Measurements from ENCODE around the gene ZNF740.

Gene ZNF740

GRCh38 chr12:53214221-53214620 is 33.7 kb downstream of the ZNF740 start:
- DNase-seq (ENCODE audit: low read depth): no peak

DNA sequence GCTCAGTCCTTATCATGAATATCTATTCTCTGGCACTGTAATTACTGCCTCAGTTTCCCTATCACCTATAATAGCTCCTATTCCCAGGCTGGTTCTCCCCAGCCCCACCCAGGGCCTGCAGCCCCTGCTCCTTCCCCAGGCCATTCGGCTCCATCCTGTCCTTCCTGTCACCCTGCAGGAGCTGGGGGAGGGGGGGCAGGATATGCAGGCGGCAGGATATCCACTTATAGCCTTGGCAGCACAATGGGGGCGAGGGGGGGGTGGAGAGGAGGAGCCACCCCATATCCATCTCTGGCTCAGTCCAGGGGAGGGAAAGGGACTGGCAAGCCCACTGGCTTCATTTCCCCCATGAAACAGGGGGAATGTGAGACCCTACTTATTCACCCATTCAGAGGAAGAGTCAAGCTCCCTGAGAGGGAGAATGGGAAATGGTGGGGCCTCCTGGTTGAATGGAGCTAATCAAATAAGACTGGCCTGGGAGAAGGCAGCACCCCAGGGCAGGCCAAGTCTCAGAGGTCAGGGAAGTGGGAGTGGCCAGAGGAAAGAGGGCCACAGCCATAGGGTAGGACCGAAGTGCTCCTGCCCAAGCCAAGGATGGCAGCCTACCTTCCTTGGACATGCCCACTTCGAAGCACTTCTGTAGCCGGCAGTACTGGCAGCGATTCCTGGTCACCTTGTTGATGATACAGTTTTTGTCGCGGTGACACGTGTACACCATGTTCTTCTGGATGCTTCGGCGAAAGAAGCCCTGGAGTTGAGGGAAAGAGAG is 34.3 kb downstream of the ZNF740 start:
- DNase-seq (ENCODE audit: low read depth): no peak

GRCh38 chr12:53215497-53215896 is 35.0 kb downstream of the ZNF740 start:
- DNase-seq (ENCODE audit: low read depth): no peak

DNA sequence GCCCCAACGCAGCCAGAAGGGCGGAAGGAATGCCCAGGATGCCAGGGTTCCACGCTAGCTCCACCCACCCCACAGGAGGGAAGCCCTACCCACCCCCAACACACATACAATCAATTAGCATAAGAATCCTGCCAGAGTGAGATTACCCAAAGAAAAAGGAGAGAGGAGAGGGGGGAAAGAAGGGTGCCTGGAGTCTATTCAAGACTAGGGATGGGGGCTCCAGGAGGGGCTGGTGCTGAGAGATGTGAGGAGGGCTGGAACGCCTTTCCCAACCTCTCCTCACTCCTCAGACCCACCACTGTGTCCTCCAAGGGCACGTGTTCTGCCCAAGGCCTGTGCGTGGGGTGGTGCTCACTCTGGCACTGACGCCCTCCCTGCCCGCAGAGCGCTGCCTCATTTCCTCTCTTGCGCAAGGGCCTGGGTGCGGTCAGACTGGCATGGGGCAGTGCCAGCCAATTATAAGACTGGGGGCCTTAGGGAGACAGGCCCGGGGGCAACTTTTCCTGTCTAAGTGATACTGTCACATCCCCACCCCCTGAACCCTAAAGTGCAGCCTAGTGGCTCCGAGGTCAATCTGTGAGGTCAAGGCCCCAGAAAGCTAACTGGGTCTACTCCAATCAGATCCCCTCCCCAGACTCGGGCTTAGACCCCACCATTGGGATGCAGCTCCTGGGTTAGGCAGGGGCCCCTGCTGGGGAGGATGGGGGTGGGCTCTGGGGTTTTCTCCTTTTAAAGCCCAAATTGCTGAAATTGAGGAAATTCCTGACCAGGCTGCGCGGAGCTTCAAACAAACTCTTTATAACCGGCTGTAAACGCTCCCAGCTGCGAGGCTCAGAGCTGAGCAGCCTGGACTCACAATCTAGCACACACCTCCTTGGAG is 36.8 kb downstream of the ZNF740 start:
- no peak for DNase-seq (ENCODE audit: low read depth)

- no peak for DNase-seq (ENCODE audit: low read depth)
Measured at GRCh38 chr12:53217931-53218307, 37.4 kb downstream of the ZNF740 start.

DNA sequence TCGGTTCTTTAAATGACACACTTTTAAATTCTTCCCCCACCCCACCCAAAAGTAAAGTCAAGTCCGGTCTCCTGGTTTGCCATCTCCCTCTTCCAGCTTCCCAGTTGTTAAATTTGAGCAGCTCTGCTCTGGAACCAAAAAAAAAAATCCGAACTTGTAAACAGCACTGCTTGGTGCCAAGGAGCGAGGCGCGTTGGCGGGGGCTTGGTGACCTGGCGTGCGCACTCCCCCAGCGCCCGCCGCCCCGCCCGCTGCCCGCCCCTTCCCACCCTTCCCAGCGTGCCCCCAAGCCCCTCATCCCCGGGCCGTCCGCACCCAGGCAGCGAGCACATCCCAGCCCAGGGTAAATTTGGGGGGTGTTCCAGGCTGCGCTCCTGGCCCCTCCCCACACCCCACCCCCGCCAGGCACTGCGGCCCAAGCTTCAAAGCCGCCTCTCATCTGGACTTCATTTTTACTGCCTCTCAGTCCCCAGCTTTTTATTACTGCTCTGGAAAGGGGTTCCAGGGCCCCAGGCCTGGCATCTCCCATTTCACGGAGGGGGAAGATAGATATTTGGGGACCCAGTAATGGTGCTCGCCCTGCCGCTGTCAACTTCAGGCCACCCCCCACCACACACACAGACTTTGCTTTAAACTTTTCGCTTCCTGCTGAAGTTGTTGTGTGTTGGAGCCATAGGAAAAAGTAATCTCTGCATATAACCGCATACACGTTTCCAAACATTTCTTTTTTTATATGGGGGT is 38.2 kb downstream of the ZNF740 start:
- no peak for DNase-seq (ENCODE audit: low read depth)

GRCh38 chr12:53219292-53219955 is 38.9 kb downstream of the ZNF740 start:
- DNase-seq (ENCODE audit: low read depth): no peak

DNA sequence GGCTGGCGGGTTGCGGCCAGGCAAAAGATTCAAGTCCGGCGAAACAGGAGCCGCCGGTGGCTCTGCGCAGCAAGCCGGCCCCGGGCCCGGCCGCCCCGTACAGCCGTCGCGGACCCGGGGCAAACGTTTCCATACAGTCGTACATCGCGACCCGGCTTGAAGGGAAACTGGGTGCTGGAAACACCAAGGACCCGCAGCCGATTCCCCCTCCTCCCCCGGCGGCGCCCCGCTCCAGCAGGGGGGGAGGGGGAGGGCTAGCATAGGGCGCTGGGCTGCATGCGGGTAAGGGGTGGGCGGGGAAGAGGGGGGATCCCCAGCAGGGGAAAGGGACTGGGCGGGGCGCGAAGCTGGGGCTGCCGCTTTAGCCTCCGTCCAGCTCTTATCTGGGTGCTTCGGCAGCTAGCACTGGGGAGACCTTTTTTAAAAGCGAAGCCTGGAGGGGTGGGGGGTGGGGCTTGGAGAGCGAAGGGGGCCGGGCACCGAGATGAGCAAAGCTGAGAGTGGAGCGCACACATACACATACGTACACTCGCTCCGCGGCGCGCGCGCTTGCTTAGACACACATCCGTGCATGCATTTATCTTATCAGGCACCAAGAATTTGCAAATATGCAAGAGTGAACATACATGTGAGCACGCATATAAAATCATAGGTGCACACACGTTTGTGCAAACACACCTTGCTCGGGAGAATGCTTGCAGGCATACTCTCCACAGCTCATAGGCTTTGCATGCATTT is 39.6 kb downstream of the ZNF740 start:
- DNase-seq (ENCODE audit: low read depth): peak; percentile 64

DNA sequence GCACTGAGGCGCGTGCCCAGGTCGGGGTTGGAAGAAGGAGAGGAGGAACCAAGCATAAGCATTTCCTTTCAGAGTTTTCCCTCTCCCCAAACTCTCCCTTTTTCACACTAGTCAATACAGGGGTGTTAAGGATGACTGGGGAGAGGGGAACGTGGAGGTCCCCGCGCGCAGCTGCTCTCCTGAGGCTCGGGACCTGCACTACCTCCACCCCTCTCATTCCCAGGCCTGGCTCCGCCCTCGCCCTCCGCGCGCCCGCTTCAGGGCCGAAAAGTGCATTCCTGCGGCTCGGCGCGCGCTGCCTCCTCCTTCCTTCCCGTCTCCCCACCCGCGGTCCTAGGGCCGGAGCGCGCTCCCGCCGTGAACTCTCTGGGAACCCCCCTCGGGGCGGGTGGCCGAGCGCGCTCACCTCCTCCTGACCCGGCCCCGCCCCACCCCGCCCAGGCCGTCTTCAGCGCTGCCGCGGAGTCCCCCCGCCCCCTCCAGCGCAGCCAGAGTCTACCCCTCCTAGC is 40.2 kb downstream of the ZNF740 start:
- peak; percentile 61 for DNase-seq (ENCODE audit: low read depth)

DNA sequence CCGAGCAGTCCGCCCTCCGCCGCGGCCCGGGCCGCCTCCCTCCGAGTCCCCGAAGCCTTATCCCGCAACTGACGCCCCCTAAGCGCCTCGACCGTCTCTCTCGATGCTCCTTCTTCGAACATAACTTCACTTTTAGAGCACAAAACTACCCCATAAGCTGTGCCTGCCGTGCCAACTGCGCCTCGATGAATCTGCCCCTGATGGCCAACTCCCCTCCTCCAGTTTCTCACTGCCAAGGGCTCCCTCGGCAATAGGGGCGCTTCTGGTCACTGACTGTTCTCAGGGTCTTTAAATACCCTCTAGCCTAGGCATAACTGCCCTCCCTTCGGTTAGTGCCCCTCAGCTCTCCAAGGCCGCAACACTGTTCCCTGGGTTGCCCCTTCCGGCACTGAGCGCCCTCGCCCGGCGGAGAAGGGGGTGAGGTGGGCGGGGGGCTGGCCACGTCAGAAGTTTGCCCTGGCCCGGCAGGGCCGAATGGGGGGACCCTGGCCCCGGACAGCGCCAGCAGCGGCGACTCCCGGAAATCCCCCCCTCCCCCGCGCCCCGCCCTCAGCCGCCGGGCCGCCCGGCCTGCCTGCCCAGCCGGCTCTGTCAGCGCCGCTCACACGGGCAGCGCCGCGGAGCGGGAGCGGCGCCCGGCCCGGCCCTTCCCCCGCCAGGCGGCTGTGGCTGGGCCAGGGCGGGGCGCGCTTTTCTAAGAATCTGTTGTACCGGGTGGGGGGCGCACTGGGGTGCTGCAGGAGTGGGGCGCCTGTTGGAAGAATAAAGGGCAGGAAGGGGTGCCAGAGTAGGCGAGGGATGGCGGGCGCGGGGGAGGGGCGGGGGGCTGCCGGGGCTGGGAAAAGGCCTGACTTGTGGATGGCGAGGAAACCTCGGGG is 40.9 kb downstream of the ZNF740 start:
- DNase-seq (ENCODE audit: low read depth): no peak

GRCh38 chr12:53222170-53222721 is 41.7 kb downstream of the ZNF740 start:
- DNase-seq (ENCODE audit: low read depth): no peak

DNA sequence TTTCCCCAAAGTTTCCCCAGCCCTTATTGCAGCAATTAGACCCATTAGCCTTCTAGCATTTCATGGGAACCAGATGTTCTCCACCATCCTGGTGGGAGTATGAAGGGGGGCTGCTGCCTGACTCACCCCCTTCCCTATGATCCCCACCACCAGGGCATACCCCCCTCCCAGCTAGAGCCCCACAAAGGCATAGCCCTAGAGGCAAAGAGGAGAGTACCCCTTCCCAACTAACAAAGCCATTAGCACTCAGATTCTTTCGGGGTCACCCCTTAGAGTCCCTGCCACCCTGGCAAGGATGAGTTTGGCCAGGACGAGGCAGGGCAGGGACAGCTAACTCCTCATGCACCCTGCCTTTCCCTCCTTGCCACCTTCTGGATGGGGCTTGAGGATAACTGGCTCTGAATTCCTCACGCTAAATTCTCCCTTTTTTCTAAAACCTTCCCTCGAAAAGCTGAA is 42.3 kb downstream of the ZNF740 start:
- DNase-seq (ENCODE audit: low read depth): no peak

GRCh38 chr12:53223389-53224060 is 43.0 kb downstream of the ZNF740 start:
- DNase-seq (ENCODE audit: low read depth): no peak

GRCh38 chr12:53224061-53224896 is 43.8 kb downstream of the ZNF740 start:
- no peak for DNase-seq (ENCODE audit: low read depth)

DNA sequence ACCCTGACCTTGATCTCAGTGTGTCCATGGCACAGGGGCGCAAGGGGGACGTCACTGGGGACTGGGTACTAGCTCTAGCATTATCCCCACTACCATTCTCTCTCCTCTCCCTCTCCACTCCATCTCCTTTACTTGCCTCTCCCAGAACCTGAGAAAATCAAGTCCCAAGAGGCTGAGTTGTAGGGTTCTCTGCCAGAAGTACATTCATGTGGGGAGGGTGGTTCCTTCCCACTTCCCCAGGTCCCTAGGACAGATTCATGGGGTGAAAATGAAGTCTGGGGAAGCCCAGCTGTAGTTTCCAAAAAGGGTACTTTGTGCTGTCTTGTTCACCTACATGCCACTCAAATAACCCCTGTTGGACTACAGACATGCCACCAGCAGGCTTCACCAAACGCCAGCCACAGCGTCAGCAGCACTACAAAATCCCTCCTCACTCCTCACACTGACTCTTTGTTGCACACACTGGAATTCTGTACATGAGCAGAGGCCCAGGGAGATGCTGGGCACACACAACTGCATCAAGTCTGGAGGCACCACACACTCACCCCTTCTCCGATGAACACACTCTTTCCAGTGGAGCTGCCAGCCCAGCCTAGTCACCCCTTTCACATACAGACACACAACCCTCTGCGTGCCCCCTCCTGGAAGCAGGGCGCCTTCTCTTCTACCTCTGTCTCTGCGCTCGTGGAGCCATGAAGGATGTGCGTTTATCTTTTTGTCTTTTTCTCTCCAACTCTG is 44.5 kb downstream of the ZNF740 start:
- no peak for DNase-seq (ENCODE audit: low read depth)

DNA sequence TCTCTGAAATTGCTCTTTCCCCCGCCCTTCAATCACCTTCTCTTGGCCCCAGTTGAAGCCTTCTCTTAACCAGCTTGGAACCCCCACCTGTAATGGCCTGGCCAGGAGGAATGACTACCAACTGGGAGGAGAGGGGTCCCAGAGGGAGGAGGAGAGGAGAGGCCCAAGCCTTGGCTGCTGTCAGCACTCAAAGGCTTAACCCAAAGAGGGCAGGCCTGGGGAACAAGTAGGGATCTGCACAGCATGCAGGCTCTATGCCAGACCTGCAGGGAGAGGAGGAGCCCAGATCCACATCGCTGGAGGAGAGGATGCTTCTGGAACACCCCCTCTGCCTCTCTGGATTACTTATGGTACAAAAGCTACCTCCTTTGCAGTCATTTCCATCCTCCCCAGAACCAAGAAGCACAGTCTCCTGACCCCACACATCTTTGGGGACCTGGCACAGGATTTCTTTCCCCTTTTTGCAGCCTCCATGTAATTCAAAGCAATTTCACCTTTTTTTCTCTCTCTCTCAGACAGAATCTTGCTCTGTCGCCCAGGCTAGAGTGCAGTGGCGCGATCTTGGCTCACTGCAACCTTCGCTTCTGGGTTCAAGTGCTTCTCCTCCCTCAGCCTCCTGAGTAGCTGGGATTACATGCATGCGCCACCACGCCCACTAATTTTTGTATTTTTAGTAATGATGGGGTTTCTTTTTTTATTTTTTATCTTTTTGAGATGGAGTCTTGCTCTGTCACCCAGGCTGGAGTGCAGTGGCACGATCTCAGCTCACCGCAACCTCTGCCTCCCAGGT is 45.3 kb downstream of the ZNF740 start:
- DNase-seq (ENCODE audit: low read depth): no peak

DNA sequence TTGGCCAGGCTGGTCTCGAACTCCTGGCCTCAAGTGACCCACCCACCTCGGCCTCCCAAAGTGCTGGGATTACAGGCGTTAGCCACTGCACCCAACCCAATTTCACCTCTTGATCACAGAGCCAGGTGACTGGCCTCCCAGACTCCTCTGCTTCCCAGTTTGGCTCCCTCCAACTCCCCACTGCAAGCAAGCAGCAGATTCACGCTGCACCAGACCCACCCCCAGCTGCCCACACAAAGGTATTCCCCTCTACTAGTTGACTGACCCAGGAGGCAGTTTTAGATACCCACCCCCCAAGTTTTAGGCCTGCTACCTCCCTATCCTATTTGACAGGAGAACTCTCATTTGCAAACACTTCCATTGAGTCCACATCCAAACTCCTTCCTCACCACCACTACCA is 46.3 kb downstream of the ZNF740 start:
- DNase-seq (ENCODE audit: low read depth): no peak

Data from HS-5 (cell line).